Uterus (tissue), 2 donors: ENCODE data around the gene PRR23E.

Source experiments
- POLR2A ChIP-seq, 2 donors: fragments of 450-650 bp; IDR thresholded peaks; one replicate each; pipeline ENCODE4 v1.6.1; 2016; ENCODE audit warnings: antibody characterized with exemption in 2 of 2, mild to moderate bottlenecking in 1 of 2, moderate library complexity in 1 of 2
- TF ChIP-seq, protein P1 (sequence below), 4 experiments: fragments of 200-600 bp in 2 of 4; fragments of 450-650 bp in 2 of 4; sonication (generic) in 2 of 4; IDR thresholded peaks; one replicate each; pipeline ENCODE4 v1.5.1; 2016 to 2019; ENCODE audit warnings: antibody characterized with exemption in 4 of 4, mild to moderate bottlenecking in 2 of 4, moderate library complexity in 1 of 4

- TF ChIP-seq, protein P1, sequence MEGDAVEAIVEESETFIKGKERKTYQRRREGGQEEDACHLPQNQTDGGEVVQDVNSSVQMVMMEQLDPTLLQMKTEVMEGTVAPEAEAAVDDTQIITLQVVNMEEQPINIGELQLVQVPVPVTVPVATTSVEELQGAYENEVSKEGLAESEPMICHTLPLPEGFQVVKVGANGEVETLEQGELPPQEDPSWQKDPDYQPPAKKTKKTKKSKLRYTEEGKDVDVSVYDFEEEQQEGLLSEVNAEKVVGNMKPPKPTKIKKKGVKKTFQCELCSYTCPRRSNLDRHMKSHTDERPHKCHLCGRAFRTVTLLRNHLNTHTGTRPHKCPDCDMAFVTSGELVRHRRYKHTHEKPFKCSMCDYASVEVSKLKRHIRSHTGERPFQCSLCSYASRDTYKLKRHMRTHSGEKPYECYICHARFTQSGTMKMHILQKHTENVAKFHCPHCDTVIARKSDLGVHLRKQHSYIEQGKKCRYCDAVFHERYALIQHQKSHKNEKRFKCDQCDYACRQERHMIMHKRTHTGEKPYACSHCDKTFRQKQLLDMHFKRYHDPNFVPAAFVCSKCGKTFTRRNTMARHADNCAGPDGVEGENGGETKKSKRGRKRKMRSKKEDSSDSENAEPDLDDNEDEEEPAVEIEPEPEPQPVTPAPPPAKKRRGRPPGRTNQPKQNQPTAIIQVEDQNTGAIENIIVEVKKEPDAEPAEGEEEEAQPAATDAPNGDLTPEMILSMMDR (IDR thresholded peaks at IDR 0.05): no peak
- TF ChIP-seq POLR2A (IDR thresholded peaks at IDR 0.05): no peak
Measured at GRCh38 chr3:127157171-127157828, 35.6 kb upstream of the PRR23E start.
